UCSD-AML1 (cell line): ENCODE results near the gene RAD51B.
"Not testable (repeated sequence)": the region's sequence is repeated elsewhere in the genome, so short reads cannot be mapped to it uniquely, and the experiment has no call there.

ENCODE experiments used
- DNase-seq: peaks from one replicate; lab custom pipeline; 2025; ENCODE audit not compliant: unreplicated experiment; lab: John Stamatoyannopoulos, UW

Gene RAD51B

GRCh38 chr14:68289452-68289851, 469.9 kb downstream of the RAD51B start:
- DNase-seq, result not testable (repeated sequence)

GRCh38 chr14:68291820-68292219, 472.2 kb downstream of the RAD51B start:
- no peak for DNase-seq

GRCh38 chr14:68292441-68293215, 473.0 kb downstream of the RAD51B start:
- no peak for DNase-seq

- no peak for DNase-seq
Measured at GRCh38 chr14:68293404-68293803, 473.8 kb downstream of the RAD51B start.

- no peak for DNase-seq
Measured at GRCh38 chr14:68295316-68295816, 475.8 kb downstream of the RAD51B start.

- DNase-seq, result no peak
Measured at GRCh38 chr14:68297039-68297438, 477.5 kb downstream of the RAD51B start.

- peak; percentile 12 for DNase-seq
Measured at GRCh38 chr14:68297876-68298468, 478.4 kb downstream of the RAD51B start.

- DNase-seq, result no peak
Measured at GRCh38 chr14:68300608-68301007, 481.0 kb downstream of the RAD51B start.

- DNase-seq, result no peak
Measured at GRCh38 chr14:68301219-68301618, 481.6 kb downstream of the RAD51B start.

- not testable (repeated sequence) for DNase-seq
Measured at GRCh38 chr14:68302938-68303337, 483.4 kb downstream of the RAD51B start.

- no peak for DNase-seq
Measured at GRCh38 chr14:68305738-68306137, 486.2 kb downstream of the RAD51B start.

- DNase-seq, result no peak
Measured at GRCh38 chr14:68306265-68306933, 486.8 kb downstream of the RAD51B start.

- DNase-seq, result no peak
Measured at GRCh38 chr14:68306934-68307789, 487.6 kb downstream of the RAD51B start.

GRCh38 chr14:68307790-68308168, 488.2 kb downstream of the RAD51B start:
- no peak for DNase-seq

GRCh38 chr14:68308726-68309520, 489.3 kb downstream of the RAD51B start:
- DNase-seq, result no peak

GRCh38 chr14:68309616-68310015, 490.0 kb downstream of the RAD51B start:
- DNase-seq, result peak; percentile 24

GRCh38 chr14:68312300-68312699, 492.7 kb downstream of the RAD51B start:
- DNase-seq, result no peak

- DNase-seq, result no peak
Measured at GRCh38 chr14:68312884-68313610, 493.5 kb downstream of the RAD51B start.

GRCh38 chr14:68314642-68315041, 495.1 kb downstream of the RAD51B start:
- no peak for DNase-seq

- no peak for DNase-seq
Measured at GRCh38 chr14:68315081-68315480, 495.5 kb downstream of the RAD51B start.
